NCI-H1092 (cell line): ENCODE results near the gene MCAM.

Experiments used
- DNase-seq: peaks from one replicate; lab custom pipeline; 2025; lab: John Stamatoyannopoulos, UW

The MCAM gene

GRCh38 chr11:119307219-119307618, 9.7 kb downstream of the MCAM start:
- no peak for DNase-seq

GRCh38 chr11:119306373-119306890, 10.5 kb downstream of the MCAM start:
- DNase-seq: no peak

- DNase-seq: no peak
These were observed 11.2 kb downstream of the MCAM start for GRCh38 chr11:119305556-119306372.

- no peak for DNase-seq
These were observed 13.7 kb downstream of the MCAM start for GRCh38 chr11:119303227-119303718.

- DNase-seq: no peak
These were observed 16.5 kb downstream of the MCAM start for GRCh38 chr11:119300198-119300964.

- DNase-seq: no peak
These were observed 17.5 kb downstream of the MCAM start for GRCh38 chr11:119299416-119299815.

- DNase-seq: no peak
These were observed 18.2 kb downstream of the MCAM start for GRCh38 chr11:119298726-119299125.

GRCh38 chr11:119297938-119298337, 19.0 kb downstream of the MCAM start:
- DNase-seq: no peak

GRCh38 chr11:119295178-119295577, 21.8 kb downstream of the MCAM start:
- DNase-seq: no peak

- no peak for DNase-seq
These were observed 23.5 kb downstream of the MCAM start for GRCh38 chr11:119293461-119293860.

- DNase-seq: no peak
These were observed 25.9 kb downstream of the MCAM start for GRCh38 chr11:119290894-119291497.

- no peak for DNase-seq
These were observed 28.7 kb downstream of the MCAM start for GRCh38 chr11:119288219-119288618.

GRCh38 chr11:119285431-119285830, 31.5 kb downstream of the MCAM start:
- no peak for DNase-seq

- no peak for DNase-seq
These were observed 32.4 kb downstream of the MCAM start for GRCh38 chr11:119284344-119285157.

GRCh38 chr11:119282495-119282894, 34.4 kb downstream of the MCAM start:
- DNase-seq: no peak

GRCh38 chr11:119277660-119278059, 39.3 kb downstream of the MCAM start:
- no peak for DNase-seq

- no peak for DNase-seq
These were observed 43.2 kb downstream of the MCAM start for GRCh38 chr11:119273721-119274120.

GRCh38 chr11:119267645-119268044, 49.3 kb downstream of the MCAM start:
- DNase-seq: no peak

GRCh38 chr11:119266517-119267255, 50.2 kb downstream of the MCAM start:
- DNase-seq: no peak

GRCh38 chr11:119266063-119266462, 50.9 kb downstream of the MCAM start:
- no peak for DNase-seq
